Activated gamma-delta T cell (primary cell): ENCODE data around the gene GPRIN2.
"Not testable (repeated sequence)": the region's sequence is repeated elsewhere in the genome, so short reads cannot be mapped to it uniquely, and the experiment has no call there.

Experiments
- DNase-seq: peaks from one replicate; lab custom pipeline; 2025; lab: John Stamatoyannopoulos, UW

Gene GPRIN2

DNA sequence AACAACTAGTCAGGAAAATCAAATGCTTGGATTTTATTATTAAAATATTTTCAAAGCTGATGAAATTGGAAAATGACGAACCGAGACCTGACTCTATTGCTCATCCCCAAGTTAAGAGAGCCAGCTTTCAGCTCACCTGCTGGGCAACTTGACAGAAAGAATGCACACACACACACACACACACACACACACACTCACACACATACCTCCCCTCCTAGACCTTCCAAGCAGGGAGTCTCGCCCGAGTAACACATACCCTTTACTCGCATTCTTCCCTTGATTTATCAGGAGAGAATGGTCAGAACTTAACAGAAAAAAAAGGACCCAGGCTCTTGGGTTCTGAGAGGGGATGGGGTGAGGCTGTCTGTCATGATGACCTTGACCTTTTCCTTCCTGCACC lies 19.1 kb downstream of the GPRIN2 start:
- no peak for DNase-seq

DNA sequence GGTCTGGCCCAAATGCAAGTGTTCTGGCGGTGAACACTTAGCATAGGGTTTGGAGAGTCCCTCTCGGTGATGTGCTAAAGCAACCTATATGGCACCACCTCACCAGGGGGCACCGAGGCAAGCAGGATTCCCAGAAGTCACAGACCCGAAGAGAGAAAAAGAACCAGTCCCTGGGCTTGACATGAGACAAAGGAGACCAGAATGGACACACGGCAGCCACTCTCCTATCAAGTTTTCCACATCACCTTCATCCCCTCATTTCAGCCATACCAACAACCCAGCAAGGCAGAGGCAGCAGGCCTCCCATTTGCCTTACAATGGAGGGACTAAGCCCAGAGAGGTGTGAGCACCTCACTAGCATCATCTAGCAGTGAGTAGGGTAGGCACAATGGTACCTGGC lies 19.7 kb downstream of the GPRIN2 start:
- no peak for DNase-seq

DNA sequence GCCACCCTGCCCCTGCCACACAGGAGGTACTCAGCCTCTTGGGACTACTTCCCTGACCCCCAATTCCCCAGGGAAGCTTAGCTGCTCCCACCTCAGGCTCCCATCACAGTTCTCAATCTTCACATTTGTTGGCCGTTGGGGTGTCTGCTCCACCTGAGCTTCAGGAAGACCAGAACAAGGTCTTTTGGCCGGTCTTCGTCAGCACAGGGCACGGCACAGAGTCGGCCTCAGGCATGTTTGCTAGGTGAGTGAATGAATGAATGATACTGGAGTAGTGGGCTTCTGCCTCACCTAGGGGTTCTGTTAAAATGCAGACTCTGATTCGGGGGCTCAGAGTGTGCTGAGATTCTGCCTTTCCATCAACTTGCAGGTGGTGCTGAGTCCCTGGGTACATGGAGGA lies 20.3 kb downstream of the GPRIN2 start:
- DNase-seq: no peak

DNA sequence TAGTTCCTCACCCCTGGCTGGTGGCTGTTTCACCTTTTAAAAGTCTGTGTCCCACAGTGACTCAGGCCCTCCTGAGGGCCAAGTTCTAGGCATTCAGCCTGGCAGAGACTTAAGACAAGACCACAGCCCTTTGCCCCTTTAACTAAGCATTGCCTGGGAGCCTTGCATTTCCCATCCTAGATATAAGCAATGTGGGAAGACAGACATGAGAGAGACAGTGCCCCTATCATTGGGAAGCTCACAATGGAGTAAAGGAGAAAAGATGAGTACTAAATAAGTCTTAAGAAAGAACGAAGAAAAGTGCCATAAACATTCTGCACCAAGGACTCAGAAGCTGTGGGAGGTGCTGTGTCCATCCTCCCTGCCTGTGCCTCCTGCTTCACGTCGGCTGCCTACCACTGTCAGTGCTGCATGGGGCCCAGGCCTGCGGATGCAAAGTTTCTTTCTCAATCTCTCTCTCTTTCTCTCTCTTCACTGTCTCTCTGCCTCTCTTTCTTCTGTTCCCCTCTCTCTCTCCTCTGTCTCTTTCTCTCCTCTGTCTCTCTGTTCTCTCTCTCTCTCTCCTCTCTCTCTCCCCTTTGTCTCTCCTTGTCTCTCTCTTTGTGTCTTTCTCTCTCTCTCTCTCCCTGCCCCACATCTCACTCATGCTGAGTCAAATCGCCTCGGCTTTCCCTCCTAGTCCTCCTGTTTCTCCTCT lies 21.5 kb downstream of the GPRIN2 start:
- no peak for DNase-seq

DNA sequence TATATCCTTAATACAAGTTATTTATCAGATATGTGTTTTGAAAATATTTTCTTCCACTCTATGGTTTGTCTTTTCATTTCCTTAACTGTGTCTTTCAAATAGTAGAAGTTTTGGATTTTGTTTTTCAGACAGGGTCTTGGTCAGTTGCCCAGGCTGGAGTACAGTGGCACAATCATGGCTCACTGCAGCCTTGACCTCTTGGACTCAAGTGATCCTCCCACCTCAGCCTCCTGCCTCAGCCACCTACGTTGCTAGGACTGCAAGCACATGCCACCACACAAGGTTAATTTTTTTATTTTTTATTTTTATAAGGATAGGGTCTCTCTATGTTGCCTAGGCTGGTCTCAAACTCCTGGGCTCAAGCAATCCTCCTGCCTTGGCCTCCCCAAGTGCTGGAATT lies 24.2 kb downstream of the GPRIN2 start:
- DNase-seq: not testable (repeated sequence)

DNA sequence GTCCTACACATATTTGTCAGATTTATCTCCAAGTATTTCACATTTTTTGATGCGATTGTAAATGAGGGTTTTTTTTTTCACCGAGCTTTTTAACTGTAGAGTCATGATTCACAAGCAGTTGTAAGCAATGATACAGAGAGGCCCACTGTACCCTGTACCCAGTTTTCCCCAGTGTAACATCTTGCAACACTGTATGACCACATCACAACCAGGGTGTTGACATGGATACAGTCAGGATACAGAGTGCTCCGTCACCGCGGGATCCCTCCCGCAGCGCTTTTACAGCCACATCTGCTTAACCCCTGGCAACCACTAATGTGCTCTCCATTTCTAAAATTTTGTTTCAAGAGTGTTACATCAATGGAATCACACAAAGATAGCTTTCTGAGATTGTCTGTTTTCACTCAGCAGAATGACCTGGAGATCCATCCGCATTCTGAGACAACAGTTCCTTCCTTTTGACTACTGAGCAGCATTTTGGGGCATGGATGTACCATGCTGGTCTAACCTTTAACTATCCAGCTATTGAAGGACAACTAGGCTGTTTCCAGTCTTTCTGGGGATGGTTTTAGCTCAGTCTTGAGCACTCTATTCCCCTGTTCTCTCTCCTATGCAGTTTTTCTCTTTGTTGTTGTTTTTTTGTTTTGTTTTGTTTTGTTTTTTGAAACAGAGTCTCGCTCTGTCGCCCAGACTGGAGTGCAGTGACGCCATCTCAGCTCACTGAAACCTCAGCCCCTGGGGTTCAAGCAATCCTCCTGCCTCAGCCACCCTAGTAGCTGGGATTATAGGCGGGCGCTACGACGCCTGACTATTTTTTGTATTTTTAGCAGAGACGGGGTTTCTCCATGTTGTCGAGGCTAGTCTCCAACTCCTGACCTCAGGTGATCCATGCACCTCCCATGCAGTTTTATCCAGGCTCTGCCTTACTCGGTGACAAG lies 25.9 kb downstream of the GPRIN2 start:
- DNase-seq: no peak

DNA sequence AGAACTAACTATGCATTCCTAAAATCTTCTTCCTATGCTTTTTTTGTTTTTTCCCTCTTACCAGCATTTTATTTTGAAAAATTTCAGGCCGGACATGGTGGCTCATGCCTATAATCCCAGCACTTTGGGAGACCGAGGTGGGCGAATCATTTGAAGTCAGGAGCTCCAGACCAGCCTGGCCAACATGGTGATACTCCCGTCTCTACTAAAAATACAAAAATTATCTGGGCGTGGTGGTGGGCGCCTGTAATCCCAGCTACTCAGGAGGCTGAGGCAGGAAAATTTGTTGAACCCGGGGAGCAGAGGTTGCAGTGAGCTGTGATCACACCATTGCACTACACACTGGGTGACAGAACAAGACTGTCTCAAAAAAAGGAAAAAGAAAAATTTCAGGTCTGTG lies 26.7 kb downstream of the GPRIN2 start:
- not testable (repeated sequence) for DNase-seq

DNA sequence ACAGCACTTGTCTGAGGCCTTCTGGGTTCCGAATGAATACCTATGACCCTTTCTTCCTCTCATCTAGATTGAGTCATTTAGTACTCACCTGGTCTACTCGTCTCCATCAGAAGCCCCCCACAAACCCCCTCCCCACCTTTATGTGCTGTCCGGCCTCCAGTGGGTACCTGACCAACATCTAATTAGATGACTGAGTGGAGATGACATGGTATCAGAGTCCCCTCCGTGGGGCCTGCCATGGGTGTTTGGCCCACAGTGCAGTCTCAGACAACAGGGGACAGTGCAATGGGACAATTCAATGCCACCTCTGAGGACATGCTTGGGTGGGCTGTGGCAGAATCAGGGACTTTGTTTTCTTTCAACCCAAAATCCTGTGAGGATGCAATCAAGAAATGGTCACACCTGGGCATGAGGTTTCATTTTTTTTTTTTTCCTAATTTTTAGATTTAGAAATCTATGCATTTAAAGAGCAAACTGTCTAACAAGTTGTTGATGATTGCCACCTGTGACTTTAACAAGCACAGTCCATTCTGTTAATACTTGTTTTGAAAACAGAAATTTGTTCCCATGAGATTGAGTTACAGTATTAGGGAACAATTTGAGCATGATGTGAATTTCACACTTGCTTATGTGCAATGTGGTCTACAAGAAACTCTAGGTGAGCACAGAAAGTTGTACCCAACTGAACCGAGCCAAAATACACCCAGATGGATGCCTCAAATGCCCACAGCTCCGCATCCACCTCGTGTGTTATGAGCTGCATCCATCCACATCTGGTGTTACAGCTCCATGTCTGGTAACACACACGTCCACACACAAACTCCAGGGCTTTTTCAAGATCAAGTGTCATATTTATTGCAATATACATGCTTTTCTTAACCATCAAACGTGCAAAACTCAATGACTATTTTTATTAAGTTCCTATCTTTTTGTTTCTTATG lies 27.5 kb downstream of the GPRIN2 start:
- no peak for DNase-seq

DNA sequence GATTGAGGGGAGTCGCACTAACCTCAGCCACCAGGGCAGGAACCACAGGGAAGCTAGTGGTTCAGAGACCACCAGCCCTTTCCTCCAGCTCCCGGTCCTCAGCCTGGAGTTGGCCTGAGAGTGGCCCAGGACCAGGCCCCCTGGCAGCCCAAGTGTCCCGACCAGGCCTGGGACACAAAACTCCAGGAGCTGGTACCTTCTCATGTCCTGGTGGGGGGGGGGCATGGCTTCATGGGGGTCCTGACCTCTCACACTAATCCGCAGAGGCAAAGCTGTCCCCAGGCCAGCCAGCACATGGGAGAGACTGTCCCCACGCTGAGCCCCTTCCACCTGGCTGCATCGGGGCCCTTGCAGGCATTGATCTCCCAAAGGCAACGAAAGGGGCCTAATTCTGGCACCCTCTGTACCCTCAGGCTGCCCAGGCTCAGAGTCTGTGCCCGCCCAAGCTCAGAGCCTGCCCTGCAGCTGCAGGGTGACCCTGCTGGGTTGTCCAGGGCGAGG lies 28.2 kb downstream of the GPRIN2 start:
- no peak for DNase-seq

DNA sequence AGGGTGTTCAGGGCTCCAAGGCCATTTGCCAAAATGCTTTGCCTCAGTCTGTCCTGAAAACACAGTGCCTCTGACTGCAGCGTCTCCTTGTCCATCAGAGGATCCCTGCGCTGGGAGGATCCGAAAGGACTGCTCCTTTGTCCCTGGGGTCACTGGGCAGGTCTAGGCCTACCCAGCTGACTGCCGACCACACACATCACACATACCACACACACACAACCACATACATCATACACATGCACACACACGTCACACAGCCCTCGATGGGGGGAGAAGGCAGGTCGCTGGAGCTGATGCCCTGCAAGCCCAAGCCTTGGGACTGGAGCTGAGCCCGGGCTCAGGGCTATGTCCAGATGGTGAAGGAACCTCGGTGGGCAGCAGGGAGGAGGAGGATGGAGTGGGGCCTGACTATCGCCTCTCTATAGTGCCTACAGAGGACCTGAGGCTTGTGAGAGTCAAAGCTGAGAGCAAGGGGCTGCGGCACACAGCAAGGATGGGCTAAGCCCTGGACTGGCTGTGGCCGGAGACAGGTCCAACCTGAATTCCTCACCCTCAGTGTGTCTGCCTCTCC lies 29.1 kb downstream of the GPRIN2 start:
- DNase-seq: no peak

DNA sequence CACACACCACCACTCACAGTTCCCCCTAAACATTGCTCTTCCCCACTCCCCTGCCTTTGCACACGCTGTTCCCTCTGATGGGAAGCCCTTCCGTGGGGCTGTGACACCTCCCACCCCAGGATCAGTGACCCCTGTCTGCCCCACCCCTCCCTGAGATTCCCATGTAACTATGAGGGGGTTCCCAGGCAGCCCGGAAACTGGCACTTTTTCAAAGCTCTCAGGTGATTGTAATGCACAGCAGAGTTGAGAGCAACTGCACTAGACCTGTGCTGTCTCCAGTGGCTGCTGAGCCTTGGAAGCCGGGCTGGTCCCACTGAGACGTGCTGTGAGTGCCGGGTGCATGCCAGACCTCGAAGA lies 29.8 kb downstream of the GPRIN2 start:
- no peak for DNase-seq

DNA sequence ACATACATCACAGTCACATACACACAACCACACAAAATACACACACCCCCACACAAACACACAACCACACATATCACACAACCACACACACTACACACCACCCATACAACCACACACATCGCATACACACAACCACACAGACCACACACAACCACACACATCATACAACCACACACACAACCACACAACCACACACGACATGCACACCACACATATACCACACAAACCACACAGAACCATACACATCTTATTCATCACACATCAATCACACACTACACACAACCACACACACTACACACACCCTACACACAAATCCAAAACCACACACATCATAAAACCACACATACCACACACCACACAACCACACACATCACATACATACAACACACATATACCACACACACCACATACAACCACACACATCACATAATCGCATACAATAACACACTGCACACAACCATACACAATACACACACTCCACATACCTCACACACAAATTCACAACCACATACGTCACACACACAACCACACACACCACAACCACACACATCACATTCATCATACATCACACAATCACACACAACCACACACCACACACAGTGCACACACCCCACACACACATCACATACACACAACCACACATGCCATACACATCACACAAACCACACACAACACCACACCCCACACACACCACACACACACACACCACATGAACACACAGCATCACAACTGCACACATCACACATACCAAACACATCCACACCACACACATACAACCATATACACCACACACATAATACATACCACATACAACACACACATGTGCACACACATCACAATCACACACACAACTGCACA lies 30.4 kb downstream of the GPRIN2 start:
- DNase-seq: no peak

DNA sequence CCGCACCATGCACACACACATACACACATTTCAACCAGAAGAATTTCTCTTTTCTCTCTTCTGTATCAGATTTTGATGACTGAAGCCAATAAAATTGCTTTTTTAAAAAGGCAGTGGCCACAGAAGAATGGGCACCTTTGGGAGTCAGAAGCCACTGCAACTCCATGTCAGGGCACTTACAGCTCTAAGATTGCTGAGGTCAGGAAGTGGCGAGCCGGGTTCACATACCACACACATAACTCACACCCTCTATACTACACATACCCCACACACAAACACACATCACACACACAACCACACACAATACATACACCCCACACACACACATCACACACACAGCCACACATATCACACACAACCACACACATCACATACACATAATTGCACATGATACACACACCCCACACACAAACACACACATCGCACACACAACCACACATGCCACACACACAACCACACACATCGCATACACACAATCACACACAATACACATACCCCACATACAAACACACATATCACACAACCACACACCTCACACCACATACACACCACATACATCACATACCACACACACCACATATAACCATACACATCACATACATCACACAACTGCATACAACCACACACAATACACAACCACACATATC lies 31.2 kb downstream of the GPRIN2 start:
- DNase-seq: no peak

DNA sequence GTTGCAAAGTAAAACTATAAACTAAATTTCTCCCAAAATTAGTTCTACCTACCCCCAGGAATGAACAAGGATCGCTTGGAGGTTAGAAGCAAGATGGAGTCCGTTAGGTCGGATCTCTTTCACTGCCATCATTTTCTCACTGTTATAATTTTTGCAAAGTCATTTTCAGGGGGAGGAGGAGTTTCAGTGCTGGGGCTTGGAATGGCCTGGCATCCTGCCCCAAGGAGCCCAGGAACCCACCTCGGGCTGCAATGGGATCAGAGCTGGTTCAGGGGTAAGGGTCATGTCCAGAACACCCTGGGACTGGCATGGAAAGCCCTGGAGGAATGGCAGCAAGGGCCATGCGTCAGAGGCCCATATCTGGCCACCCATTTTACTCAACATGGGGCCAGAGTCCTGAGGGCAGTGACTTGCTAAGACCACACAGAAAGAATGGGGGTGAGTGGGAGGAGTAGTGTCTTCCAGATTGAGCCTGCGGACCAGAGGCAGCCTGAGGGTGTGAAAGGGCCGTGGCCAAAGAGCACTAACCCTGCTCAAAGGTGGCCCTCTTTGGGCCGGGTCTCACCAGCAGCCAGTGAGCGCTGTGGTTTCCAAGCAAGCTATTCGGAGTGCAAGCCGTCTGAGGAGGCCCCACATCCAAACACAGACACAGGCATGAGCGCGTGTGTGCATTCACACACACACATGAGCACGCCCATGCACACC lies 31.8 kb downstream of the GPRIN2 start:
- no peak for DNase-seq

DNA sequence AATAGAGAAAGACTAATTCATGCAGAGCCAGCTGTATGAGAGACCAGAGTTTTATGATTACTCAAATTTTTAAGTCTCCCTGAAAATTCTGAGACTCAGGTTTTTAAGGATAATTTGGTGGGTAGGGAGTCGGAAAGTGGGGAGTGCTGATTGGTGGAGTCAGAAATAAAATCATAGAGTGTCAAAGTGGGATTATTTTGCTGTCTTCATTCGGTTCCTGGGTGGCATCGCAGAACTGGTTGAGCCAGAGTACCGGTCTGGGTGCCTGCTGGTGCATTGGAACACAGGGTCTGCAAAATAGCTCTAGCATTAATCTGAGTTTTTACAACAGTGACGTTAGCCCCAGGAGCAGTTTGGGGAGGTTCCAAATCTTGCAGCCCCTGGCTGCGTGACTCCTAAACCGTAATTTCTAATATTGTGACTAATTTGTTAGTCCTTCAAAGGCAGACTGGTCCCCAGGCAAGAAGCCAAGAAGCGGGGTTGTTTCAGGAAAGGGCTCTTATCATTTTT lies 32.4 kb downstream of the GPRIN2 start:
- no peak for DNase-seq

DNA sequence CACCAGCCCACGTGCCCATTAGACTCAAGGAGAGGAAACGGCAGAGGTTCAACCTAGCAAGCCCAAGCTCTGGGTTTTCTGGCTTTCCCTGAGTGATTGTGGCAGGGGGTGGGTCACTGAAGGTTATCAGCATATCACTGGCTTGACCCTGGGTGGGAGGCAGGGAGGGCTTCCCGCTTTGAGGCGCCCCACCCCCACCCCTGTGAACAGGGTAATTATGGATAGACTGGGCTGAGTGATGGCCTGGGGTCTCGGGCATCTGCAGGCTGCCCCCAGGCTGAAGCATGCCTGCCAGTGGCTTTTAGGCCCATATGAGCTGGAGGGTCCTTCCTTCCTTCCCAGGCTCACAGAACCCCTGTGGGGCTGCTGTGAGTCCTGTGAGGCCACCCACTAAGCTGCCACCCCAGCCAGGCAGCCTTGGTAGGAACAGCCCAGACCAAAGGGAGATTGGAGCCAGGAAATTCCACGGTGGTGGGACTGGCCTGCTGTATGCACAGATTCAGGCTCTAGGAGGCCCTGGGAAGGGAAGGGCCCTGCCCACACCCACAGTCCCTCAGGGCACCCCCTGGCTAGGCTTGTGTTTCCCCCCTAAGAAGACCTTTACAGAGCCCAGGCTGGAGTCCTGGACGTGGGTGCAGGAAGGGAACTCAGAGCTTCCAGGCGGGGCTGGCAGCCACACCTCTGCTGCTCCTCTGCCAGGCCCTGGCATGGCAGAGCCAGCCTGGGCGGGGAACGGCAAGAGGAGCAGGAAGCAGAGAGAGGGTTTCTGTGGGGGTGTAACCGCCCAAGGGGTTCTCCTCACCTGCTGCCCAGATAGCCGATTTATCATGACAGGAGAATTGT lies 33.1 kb downstream of the GPRIN2 start:
- DNase-seq: no peak

DNA sequence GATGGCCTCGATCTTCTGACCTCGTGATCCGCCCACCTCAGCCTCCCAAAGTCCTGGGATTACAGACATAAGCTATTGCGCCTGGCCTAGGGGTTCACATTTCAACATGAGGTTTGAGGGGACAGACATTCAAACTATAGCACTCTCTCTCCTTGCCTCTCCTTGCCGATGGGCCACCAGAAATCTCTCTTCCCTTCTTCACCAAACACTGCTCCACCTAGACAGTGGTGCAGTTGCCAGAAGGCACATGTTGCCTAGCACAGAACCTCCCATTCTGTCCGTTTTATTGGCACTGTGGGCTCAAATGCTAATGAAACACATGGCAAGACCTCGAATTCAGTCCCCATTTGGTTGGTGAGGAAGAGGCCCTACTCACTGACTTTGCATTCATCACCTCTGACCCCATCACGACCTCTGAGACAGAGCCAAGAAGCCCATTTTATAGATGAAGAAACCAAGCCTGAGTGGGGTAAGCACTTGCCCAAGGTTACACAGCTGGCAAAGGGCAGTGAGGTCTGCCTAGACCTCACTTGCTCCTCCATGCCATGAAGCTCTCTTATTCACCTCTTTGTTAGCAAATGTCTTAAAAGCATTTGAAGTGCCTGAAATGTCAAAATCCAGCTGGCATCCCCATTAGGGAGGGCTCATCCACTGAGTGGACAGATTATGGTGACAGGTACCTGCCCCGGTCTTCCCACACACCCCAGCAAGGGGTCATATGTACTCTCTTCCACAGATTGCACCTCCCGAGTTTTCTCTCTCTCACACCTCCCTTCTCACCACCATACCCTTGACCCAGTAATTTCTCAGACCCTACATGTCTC lies 34.0 kb downstream of the GPRIN2 start:
- DNase-seq: no peak

DNA sequence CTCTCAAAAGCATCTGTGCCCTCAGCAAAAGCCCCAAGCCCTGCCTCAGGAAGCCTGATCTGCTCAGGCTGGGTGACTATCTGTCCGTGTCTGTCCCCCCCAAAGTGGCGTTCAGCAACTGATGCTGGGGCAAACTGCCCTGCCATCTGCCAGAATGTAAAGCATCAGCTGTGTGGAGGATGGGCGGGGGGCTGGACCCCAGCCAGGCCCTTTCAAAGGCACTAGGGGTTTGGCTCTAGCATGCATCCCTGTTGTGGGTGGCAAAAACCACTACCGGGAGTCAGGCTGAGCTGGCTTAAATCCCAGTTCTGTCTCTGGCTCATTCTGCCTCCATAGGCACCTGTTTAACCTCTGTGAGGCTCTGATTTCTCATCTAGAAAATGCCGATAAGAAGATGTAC lies 35.5 kb downstream of the GPRIN2 start:
- no peak for DNase-seq
